NT2/D1 (cell line): ENCODE results near the gene SYNJ1.
"Not testable (repeated sequence)": the region's sequence is repeated elsewhere in the genome, so short reads cannot be mapped to it uniquely, and the experiment has no call there.

Source experiments
- DNase-seq: peaks from one replicate; pipeline ENCODE4 v3.0.0-alpha.2; 2011; ENCODE audit warnings: low read depth, low spot score
- H3K27me3 ChIP-seq: 2 replicates; pipeline ENCODE4 v1.6.0; 2011; ENCODE audit warnings: mild to moderate bottlenecking; ENCODE audit not compliant: insufficient read length, insufficient read depth
- H3K36me3 ChIP-seq: 2 replicates; pipeline ENCODE4 v1.6.1; 2011; ENCODE audit warnings: mild to moderate bottlenecking, low read length, mixed read lengths; ENCODE audit not compliant: insufficient read depth, insufficient read length
- H3K4me1 ChIP-seq: 2 replicates; pipeline ENCODE4 v1.5.1; 2011; ENCODE audit not compliant: insufficient read depth, insufficient read length
- H3K4me3 ChIP-seq: 2 replicates; pipeline ENCODE4 v1.5.1; 2011; ENCODE audit warnings: low read depth; ENCODE audit not compliant: insufficient read length
- H3K9ac ChIP-seq: 2 replicates; pipeline ENCODE4 v1.6.0; 2011; ENCODE audit warnings: low read depth; ENCODE audit not compliant: insufficient read length
- H3K9me3 ChIP-seq: 2 replicates; pipeline ENCODE4 v1.5.1; 2011; ENCODE audit warnings: mild to moderate bottlenecking, low read length; ENCODE audit not compliant: insufficient read depth
- SUZ12 ChIP-seq: IDR thresholded peaks from 2 replicates; pipeline ENCODE4 v1.6.1; 2011; ENCODE audit not compliant: insufficient read length, insufficient read depth; ENCODE audit errors: extremely low read depth
- YY1 ChIP-seq: IDR thresholded peaks from 2 replicates; pipeline ENCODE4 v1.6.1; 2011; ENCODE audit not compliant: insufficient read length, insufficient read depth
- ZNF274 ChIP-seq: IDR thresholded peaks from 2 replicates; pipeline ENCODE4 v1.6.1; 2011; ENCODE audit warnings: mild to moderate bottlenecking, low read depth, low read length

SYNJ1 gene

DNA sequence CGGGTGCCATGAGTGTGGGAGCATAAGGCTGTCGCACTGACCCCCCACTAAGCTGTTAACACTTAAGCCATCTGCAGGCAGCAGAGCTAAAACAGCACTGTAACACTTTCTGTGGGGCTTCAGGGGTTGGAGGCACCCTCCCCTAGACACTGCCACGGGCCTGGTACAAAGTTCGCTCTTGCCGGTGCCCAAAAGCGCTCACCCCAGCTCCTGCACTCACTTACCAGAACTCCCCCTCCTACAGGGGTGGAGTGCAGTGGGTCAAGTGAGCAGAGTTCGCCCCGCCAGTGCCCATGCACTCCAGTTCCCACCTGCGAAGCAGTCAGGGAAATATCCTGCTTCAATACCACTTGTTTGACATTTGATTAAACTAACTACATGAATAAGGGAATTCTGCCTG lies 69.3 kb downstream of the SYNJ1 start:
- Histone ChIP-seq H3K27me3 (no peaks in the 10 kb centered on the region), H3K4me1 (no peaks in the 10 kb centered on the region), H3K36me3 (peaks cover 25% of the 10 kb centered on the region), H3K4me3 (no peak overlapping the region), H3K9ac (no peak overlapping the region), H3K9me3 (peaks cover 18% of the 10 kb centered on the region; the same call in 1 of the 2 replicates)
- no peak for DNase-seq
- TF ChIP-seq YY1 (no peak), SUZ12 (no peak)

DNA sequence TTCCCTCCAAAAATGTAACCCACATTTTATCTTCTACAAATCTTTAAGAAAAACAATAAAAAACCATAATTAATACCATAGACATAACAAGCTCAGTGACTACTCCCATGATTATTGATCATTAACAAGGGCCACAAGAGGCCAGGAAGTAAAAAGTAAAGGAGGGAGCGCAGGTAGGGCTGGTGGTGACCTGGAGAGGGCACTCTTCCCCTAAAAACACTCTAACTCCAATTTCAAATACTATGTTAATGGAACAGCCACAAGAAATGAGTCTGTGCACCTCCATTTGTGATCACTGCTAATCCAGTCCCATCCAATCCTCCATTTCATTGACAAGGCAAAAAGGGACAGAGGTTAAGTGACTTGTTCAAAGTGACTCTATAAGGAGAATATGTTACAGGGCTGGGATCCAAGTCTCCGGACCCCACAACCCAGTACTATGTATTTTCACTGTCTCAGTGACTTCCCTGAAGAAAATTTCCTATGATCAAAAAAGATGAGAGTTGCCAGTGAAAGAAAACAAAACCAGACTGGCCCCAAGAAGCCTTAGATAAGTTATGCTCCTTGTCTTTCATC lies 74.4 kb downstream of the SYNJ1 start:
- peak; percentile 40 for DNase-seq

DNA sequence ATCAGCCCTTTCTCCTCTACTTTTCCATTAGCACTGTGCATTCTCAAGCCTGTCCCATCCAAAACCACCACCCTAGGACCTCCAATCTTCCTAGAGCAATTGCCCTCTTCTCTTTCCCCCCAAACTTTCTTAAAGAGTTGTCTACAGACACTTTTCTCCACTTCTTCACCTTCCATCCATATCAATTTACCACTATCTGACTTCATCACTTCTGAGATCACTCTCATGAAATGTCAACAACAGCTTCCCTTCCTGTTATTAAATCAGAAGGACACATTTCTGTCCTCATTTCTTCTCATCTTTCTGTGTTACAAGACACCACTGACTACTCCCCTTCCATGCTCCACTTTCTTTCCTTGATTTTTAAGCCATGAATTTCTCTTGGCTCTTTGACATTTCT lies 79.6 kb downstream of the SYNJ1 start:
- Histone ChIP-seq H3K36me3 (peaks cover 12% of the 10 kb centered on the region), H3K9me3 (no peaks in the 10 kb centered on the region), H3K4me3 (no peak overlapping the region), H3K27me3 (no peaks in the 10 kb centered on the region), H3K4me1 (no peaks in the 10 kb centered on the region), H3K9ac (no peak overlapping the region)
- no peak for DNase-seq
- TF ChIP-seq YY1 = no peak
- TF ChIP-seq ZNF274 = no peak
- no peak for TF ChIP-seq SUZ12

More for the DNA sequence above, 74.4 kb downstream of the SYNJ1 start:
- no peak for TF ChIP-seq ZNF274
- TF ChIP-seq YY1 = no peak
- TF ChIP-seq SUZ12 = no peak
- no peaks in the 10 kb centered on the region for H3K27me3 ChIP-seq
- H3K4me3 ChIP-seq = no peak overlapping the region
- peaks cover 24% of the 10 kb centered on the region for H3K36me3 ChIP-seq
- H3K9ac ChIP-seq = no peak overlapping the region
- H3K9me3 ChIP-seq = peaks cover 9% of the 10 kb centered on the region; the same call in 1 of the 2 replicates
- no peaks in the 10 kb centered on the region for H3K4me1 ChIP-seq

DNA sequence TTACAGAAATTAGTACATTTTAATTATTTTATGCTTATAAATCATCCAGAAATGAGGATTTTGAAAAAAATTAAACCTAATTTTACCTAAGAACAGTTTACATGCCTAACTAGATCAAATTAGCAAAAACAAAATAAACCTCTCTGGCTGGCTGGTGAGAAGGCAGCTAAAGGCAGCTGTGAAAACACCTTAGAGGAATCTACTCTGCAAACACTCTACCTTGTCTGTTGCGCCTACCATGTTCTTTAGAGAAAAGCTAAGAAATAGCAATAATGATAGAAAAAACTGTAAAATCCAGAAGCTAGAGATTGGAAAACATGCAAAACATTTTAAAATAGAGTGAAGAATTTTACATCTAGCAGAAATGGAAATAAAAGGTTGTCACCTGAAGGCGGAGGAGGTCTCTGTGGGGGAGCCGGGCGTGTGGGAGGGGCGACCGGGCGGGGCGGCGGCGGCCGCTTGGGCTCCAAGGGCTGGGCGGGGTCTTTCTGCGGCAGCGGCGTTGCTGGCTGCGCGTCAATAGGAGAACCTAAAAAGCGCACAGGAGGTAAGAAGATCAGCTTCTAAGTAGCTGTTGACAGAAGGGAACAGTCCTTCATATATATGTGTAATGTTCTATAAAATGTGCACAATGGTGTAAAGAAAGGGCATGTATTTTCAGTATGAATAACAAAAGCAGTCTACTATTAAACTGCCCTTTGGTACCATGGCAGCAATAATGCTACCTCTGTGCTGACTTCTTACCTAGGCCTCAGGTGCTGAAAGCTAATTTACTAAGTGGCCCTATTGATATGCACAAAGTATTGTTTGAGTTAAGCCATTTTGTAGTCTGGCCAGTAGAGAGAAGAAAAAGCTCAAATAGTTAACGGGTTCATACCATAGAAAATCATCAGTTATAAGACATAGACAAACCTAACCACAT lies 82.3 kb downstream of the SYNJ1 start:
- no peaks in the 10 kb centered on the region for H3K9me3 ChIP-seq
- H3K36me3 ChIP-seq = peaks cover 22% of the 10 kb centered on the region
- TF ChIP-seq SUZ12 (no peak), ZNF274 (no peak), YY1 (no peak)
- no peaks in the 10 kb centered on the region for H3K27me3 ChIP-seq
- no peak for DNase-seq
- no peaks in the 10 kb centered on the region for H3K4me1 ChIP-seq
- H3K9ac ChIP-seq = no peak overlapping the region
- H3K4me3 ChIP-seq = no peak overlapping the region

DNA sequence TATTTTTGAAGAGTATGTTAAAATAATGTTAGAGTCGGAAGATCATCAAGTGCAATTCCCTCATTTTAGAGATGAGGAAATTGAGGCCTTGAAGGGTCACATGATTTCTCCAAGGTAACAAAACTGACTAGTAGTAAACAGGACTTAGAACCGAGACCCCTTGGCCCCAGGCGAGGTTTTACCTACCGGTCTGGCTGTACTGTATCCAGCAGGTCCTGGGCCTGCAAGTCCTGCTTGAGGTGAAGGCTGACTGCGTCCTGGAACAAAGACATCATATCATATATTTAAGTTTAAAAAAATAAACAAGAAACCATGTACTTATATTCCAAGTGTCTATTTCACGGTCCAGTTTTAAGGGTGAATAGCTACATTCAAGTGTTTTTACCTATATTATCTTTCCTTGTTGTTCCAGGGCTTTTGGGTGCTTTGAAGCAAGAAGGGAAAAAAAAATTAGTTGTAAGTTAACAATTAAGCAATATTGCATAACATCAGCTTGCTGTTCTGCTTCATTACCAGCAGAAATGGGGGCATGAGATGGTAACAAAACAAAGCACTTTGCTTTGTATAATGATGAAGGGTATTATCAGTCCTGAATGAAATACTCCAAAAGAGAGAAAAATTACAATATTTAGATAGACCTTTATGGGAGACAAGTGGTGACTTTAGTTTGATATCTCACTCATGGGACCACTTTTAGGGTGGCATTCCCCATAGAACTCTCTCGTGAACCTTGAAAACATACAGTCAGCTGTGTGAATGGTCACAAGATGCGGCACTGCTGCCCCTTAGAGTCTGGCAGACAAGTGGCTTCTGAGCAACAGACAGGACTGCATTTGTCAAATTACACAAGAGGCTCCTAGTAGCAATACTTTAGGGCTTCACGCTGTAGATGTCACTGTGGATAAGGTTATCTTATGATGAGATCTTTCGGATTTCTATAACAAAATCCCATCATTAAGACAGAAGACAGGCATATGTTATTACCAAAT lies 85.8 kb downstream of the SYNJ1 start:
- no peak overlapping the region for H3K4me3 ChIP-seq
- no peaks in the 10 kb centered on the region for H3K4me1 ChIP-seq
- no peak overlapping the region for H3K9ac ChIP-seq
- H3K36me3 ChIP-seq = peaks cover 30% of the 10 kb centered on the region
- no peak for DNase-seq
- H3K9me3 ChIP-seq = no peaks in the 10 kb centered on the region
- H3K27me3 ChIP-seq = no peaks in the 10 kb centered on the region
- TF ChIP-seq YY1 (no peak), ZNF274 (no peak), SUZ12 (no peak)

DNA sequence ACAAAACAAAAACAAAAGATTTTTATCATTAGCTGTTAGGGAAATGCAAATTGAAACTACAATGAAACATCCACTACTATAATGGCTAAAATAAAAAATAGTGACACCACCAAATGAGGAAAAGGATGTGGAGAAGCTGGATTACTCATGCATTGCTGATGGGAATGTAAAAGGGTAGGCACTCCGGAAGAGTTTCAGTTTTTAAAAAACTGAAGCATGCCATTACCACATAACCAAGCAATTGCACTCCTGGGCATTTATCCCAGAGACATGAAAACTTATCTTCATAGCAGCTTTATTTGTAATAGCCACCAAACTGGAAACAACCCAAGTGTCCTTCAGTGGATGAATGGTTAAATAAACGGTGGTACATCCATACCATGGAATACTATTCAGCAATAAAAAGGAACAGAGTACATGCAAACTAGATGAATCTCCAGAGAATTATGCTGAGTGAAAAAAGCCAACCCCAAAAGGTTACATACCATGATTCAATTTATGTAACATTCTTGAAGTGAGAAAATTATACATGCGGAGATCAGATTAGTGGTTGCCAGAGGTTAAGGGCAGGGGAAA lies 101.1 kb downstream of the SYNJ1 start:
- no peak for TF ChIP-seq SUZ12
- TF ChIP-seq ZNF274 = no peak
- TF ChIP-seq YY1 = no peak
- Histone ChIP-seq H3K4me3 (no peak overlapping the region), H3K27me3 (no peaks in the 10 kb centered on the region), H3K4me1 (no peaks in the 10 kb centered on the region), H3K36me3 (peaks cover 12% of the 10 kb centered on the region), H3K9me3 (0 out of 2 replicates have a peak, but pooled peaks cover 7% of the 10 kb centered on the region), H3K9ac (no peak overlapping the region)
- no peak for DNase-seq

DNA sequence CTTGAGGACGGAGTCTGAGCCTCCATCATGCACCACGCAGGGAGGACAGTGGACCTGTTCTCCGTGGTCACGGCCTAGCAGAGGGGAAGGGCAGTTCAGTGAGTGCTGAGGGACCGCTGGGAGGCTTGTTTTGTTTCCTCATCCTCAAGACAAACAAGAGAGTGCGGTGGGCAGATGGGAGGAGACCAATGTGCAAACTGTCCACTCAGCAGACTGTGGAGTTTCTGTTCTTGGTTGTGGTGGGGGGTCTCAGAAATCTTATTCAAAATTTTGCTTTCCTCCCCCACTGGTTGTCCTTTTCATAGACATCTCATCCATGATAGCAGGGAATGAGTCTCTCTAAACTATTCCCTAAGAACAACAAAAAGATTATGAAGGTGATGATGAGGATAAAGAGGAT lies 109.6 kb downstream of the SYNJ1 start:
- H3K9ac ChIP-seq, H3K27me3 ChIP-seq, H3K36me3 ChIP-seq, DNase-seq, H3K4me3 ChIP-seq, H3K4me1 ChIP-seq, H3K9me3 ChIP-seq: not testable (repeated sequence)
